ENCODE data around the gene PIGR. TPM values are rescaled to one million over a fixed set of nuclear protein-coding genes. Genes with fewer than 3 reads are reported as not detected.

The PIGR gene
- total and polyA plus RNA-seq, 2 of the 8 experiments (the other 6 are each of a cell fraction or from before 2014, with no cell fraction given), result not detected

- Histone ChIP-seq H3K27ac (ENCODE audit: low read depth, low read length) (no peak overlapping the region), H3K27me3 (replicated peaks in 1 of 4; ENCODE audit: control insufficient read depth in 3 of 4, extremely low read depth in 1 of 4, insufficient read depth in 3 of 4, low read length in 3 of 4) (peaks cover 1 to 7% (median 4%) of the 10 kb centered on the region in 4 experiments), H4K91ac (replicated peaks; ENCODE audit: insufficient read length, low read length) (no peak overlapping the region), H2AK5ac (ENCODE audit: low read depth, low read length) (no peak overlapping the region), H4K5ac (ENCODE audit: insufficient read length, low read depth, low read length) (no peak overlapping the region), H3K4me2 (ENCODE audit: insufficient read depth in 1 of 2, low read depth in 2 of 2, low read length in 2 of 2) (no peak overlapping the region), H3K4ac (replicated peaks; ENCODE audit: insufficient read length, low read depth, low read length) (no peak overlapping the region), H2BK12ac (ENCODE audit: low read depth, low read length) (no peak overlapping the region), H4K20me1 (replicated peaks in 1 of 2; ENCODE audit: control insufficient read depth in 1 of 2, insufficient read depth in 2 of 2, low read length in 2 of 2) (no peaks in the 10 kb centered on the region), H3K79me1 (ENCODE audit: low read depth, low read length) (no peaks in the 10 kb centered on the region), H4K8ac (ENCODE audit: extremely low read depth, insufficient read depth, low read length) (no peak overlapping the region), H3K9ac (replicated peaks in 1 of 4; ENCODE audit: extremely low read depth in 1 of 4, low read depth in 3 of 4, low read length in 3 of 4) (no peak overlapping the region), H3K36me3 (ENCODE audit: control insufficient read depth in 2 of 4, insufficient read depth in 4 of 4, low read length in 3 of 4) (no peaks in the 10 kb centered on the region), H3K18ac (ENCODE audit: extremely low read depth, low read length) (no peak overlapping the region), H3K14ac (ENCODE audit: insufficient read length) (no peak overlapping the region), H2BK20ac (ENCODE audit: low read length) (no peak overlapping the region), H3K79me2 (ENCODE audit: control insufficient read depth in 1 of 2, insufficient read depth in 2 of 2, low read length in 2 of 2) (no peaks in the 10 kb centered on the region), H2AFZ (ENCODE audit: low read length) (no peak overlapping the region), H3K9me3 (ENCODE audit: insufficient read depth in 2 of 2, low read depth in 1 of 2, low read length in 1 of 2) (no peaks in the 10 kb centered on the region), H2BK5ac (ENCODE audit: low read depth, low read length) (no peak overlapping the region), H3K23me2 (ENCODE audit: low read depth, low read length) (no peaks in the 10 kb centered on the region), H3K4me3 (ENCODE audit: extremely low read depth in 1 of 4, insufficient read depth in 2 of 4, low read depth in 3 of 4, low read length in 4 of 4) (no peak overlapping the region), H2BK120ac (replicated peaks; ENCODE audit: low read depth, low read length) (no peak overlapping the region), H3K23ac (ENCODE audit: insufficient read length) (no peak overlapping the region), H3K4me1 (replicated peaks in 1 of 4; ENCODE audit: control insufficient read depth in 3 of 4, insufficient read depth in 4 of 4, low read length in 3 of 4) (peaks cover 0 to 3% (median 1%) of the 10 kb centered on the region in 4 experiments; a peak in 4 of 7 replicates), H3K56ac (replicated peaks; ENCODE audit: insufficient read length, low read depth, low read length) (no peak overlapping the region), H2BK15ac (ENCODE audit: low read length) (no peak overlapping the region)
- no peak for FAIRE-seq
- ChIA-PET POLR2A (ENCODE audit: partially characterized antibody) (no interaction called here), CTCF (ENCODE audit: partially characterized antibody) (interaction anchor here (0.8 to 1.6 kb wide), 4 partner anchors 10 to 31 kb away, joined by 3 to 5 read pairs (median 4); no protein-coding TSS in a partner anchor)
- 77% methylated on average over 1 of the region's 1 CpG; no CpG with 5 or more reads in 1 of the 2 experiments for WGBS, 2 experiments (ENCODE audit: extremely low coverage in 1 of 2, insufficient coverage in 1 of 2, insufficient read length in 1 of 2, insufficient replicate concordance in 2 of 2, low coverage in 1 of 2, low lambda C conversion rate in 2 of 2, missing lambda C conversion rate in 1 of 2)
- DNase-seq (ENCODE audit: low read depth in 1 of 2, low spot score in 2 of 2), result no peak
- TF ChIP-seq, protein P1, sequence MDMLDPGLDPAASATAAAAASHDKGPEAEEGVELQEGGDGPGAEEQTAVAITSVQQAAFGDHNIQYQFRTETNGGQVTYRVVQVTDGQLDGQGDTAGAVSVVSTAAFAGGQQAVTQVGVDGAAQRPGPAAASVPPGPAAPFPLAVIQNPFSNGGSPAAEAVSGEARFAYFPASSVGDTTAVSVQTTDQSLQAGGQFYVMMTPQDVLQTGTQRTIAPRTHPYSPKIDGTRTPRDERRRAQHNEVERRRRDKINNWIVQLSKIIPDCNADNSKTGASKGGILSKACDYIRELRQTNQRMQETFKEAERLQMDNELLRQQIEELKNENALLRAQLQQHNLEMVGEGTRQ (IDR thresholded peaks at IDR 0.05; ENCODE audit: low read length), result no peak
- TF ChIP-seq KDM4A (IDR thresholded peaks at IDR 0.05; ENCODE audit: low read depth, low read length, severe bottlenecking) (no peak), SIRT6 (IDR thresholded peaks at IDR 0.05; ENCODE audit: low read length) (no peak), TCF12 (IDR thresholded peaks at IDR 0.05; ENCODE audit: low read depth, low read length) (no peak), CBX5 (IDR thresholded peaks at IDR 0.05; ENCODE audit: low read depth, low read length) (no peak), CTCF (IDR thresholded peaks at IDR 0.05; ENCODE audit: control extremely low read depth in 1 of 3, insufficient read depth in 1 of 3, low read depth in 1 of 3, low read length in 3 of 3) (no peak), HDAC2 (IDR thresholded peaks at IDR 0.05; ENCODE audit: borderline replicate concordance in 1 of 2, low read depth in 2 of 2, low read length in 2 of 2) (no peak)
- TF ChIP-seq, protein P2, sequence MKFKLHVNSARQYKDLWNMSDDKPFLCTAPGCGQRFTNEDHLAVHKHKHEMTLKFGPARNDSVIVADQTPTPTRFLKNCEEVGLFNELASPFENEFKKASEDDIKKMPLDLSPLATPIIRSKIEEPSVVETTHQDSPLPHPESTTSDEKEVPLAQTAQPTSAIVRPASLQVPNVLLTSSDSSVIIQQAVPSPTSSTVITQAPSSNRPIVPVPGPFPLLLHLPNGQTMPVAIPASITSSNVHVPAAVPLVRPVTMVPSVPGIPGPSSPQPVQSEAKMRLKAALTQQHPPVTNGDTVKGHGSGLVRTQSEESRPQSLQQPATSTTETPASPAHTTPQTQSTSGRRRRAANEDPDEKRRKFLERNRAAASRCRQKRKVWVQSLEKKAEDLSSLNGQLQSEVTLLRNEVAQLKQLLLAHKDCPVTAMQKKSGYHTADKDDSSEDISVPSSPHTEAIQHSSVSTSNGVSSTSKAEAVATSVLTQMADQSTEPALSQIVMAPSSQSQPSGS (IDR thresholded peaks at IDR 0.05; ENCODE audit: low read length), result no peak
These were observed 43.6 kb downstream of the PIGR start for GRCh38 chr1:206902702-206903101.
